GM21515 (cell line): ENCODE measurements around the gene GAREM1.

Experiments used
- ATAC-seq: cut with Tn5 transposase; IDR thresholded peaks from one replicate; pipeline ENCODE4 v1.9.1; 2021; ENCODE audit not compliant: unreplicated experiment

The GAREM1 gene

DNA sequence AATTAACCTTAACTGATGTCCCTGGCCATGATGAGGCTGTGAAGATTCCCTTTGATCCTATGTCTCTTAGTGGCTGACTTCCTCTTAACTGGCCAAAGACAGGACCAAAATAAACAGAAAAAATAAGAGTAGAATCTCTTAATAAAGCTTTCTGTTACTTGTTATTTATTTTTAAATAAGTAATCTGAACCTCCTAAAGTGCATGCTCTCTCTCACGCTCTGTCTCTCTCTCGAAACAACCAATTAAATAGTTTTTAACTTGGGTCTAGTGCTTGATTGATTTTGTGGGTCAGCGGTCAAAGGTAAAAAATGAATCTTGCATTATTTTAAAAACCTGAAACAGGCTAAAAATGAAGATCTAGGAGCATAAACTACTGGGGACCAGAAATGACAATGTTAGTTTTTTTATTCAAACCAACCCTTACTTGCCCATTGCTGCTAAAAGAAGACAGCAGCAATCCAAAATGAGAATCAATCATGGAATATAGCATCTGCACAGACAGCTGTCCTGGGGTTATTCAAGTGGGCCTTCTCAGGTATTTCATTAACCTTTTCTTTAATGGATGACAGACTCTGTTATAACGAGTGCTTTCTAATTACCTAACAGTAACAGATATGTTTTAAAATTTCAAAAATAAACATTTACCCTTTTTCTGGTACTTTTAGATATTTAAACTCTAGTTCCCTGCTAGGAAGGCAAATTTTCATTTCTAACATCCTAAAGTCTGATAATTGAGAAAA is 11.2 kb downstream of the GAREM1 start:
- ATAC-seq = no peak

GRCh38 chr18:32455361-32455760 is 15.3 kb downstream of the GAREM1 start:
- ATAC-seq = no peak

GRCh38 chr18:32454593-32454992 is 16.1 kb downstream of the GAREM1 start:
- no peak for ATAC-seq

GRCh38 chr18:32450874-32451273 is 19.8 kb downstream of the GAREM1 start:
- ATAC-seq = no peak

DNA sequence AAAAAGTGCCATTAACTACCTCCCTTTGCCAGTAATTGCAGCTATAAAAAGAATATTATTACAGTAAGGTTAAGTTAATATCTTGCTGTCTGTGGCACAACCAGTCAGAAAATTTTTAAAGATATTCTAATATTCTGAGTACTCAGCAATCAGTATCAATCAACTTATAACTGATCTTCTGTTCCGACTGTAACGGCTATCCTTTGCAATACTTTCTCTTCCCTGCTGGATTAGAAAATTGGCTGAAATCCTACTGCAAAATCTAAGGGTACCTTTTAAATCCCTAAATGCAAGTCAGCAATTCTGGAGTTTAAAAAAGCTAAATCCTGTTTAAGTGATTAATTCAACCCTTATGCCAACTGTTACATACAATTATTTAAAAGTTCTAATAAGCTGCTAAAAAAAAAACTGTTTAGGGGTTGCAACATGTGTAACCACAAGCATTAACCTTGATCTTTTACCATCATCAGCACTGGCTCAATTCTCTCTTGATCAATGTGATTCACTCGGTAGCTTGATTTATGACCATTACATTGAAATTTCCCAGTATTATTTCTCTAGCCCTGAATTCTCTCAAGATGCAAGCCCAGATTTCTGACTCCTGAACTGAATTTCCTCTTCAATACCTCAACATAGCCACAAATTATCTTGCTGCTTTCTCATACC is 20.5 kb downstream of the GAREM1 start:
- no peak for ATAC-seq

DNA sequence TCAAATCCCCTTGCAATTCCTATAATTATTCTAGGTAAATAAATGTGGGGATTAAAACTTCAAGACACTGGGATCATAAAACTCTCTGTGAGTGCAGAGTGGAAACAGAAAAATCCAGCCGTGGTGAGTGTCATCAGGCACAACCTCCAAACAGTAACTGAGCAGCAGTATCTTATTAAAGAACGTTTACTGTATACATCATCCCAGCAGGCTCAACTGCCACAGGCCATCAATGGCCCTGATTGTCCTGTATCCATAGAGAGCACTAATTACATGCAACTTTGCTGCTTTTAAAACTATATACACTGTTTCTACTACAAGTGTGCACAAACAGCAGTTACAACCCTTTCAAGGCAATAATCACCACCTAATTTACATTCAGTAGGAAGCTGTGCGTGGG is 23.9 kb downstream of the GAREM1 start:
- ATAC-seq = no peak

- ATAC-seq = no peak
Observed at GRCh38 chr18:32445846-32446245, 24.8 kb downstream of the GAREM1 start.

DNA sequence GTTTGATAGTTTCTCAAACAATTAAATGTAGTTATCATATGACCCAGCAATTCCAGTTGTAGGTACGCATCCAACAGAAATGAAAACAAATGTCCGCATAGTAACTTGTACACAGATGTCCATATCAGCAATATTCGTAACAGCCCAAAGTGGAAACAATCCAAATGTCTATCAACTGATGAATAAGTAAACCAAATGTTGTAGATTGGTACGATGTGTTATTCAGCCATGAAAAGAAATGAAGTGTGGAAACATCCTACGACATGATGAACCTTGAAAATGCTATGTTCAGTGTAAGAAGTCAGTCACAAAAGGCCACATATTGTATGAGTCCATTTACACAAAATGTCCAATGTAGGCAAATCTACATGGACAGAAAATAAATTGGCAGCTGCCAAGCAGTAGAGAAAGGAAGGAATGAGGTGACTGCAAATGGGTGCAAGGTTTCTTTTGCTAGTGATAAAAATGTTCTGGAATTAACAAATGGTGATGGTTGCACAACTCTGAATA is 26.9 kb downstream of the GAREM1 start:
- ATAC-seq = no peak

DNA sequence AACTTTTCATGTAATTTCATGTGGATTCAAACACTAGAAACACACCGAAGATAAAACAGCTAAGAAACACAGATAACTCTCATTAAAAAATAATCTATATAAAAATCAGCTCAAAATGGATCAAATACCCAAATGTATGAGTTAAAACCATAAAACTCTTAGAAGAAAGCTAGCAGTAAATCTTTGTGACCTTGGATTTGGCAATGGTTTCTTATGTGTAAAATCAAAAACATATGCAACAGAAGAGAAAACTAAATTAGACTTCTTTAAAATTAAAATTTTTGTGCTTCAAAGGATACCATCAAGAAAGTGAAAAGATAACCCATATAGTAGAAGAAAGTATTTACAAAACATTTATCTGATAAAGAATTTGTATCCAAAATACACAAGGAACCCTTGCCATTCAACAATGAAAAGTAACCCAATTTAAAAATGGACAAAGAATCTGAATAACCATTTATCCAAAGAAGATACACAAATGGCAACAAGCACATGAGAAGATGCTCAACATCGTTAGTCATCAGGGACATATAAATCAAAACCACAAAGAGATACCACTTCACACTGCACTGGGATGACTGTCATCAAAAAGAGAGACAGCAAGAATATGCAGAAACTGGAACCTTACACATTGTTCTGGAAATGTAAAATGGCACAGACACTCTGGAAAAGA is 27.5 kb downstream of the GAREM1 start:
- no peak for ATAC-seq

DNA sequence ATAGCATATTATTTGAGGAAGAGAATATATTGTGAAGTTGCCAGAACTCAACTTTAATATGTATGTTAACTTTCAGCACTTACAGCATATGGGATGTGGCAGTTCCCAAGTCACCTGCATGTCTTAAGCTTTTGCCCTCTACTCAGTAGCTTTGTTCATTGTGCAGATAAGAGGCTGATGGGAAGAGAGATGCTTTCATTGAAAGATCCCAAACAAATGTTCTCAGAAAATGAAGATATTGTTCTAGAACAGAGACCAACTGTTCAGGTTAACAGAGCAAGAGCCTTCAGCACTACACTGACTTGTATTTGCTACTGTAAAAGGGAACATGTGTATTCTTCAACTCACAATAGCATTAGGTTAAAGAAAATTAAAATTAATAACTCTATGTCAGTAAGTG is 28.1 kb downstream of the GAREM1 start:
- no peak for ATAC-seq

DNA sequence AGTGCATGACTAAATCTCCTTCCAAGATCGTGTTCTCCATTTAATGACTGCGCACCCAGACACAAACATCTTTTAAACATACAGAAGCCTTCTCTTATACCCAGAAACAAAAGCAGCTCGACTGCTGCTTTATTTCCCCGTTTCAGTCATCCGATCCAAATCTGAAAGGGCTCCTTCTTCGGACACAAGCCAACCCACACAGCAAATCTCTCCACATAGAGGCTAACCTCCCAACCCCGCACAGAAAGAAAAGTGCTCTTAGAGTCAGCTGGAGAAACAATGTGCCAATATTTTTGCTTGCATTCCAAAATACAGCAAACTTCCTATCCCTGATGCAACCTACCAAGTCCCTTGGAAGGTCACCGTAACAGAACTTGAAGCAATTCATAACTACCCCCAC is 29.1 kb downstream of the GAREM1 start:
- no peak for ATAC-seq

GRCh38 chr18:32440518-32440917 is 30.2 kb downstream of the GAREM1 start:
- no peak for ATAC-seq

GRCh38 chr18:32439802-32440201 is 30.9 kb downstream of the GAREM1 start:
- ATAC-seq = no peak

GRCh38 chr18:32439241-32439640 is 31.4 kb downstream of the GAREM1 start:
- ATAC-seq = no peak

DNA sequence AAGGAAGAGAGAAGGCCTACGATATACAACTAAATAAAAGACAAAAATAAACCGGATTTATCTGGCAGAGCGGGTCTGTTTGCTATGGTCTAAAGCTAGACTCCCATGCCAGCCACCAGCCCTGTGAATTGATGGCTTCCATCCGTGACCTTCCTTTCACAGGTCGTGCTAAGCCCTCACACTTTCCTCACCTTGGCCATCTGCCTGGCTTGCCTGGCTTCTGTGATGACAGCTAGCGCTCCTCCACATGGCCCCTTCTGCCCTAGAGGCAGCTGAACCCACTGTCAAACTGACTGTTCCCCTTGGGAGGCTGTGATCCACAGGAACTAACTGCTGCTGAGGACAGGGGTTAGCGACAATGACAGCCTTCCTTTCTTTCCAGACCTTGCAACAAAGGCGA is 32.5 kb downstream of the GAREM1 start:
- ATAC-seq = no peak

GRCh38 chr18:32437100-32437834 is 33.4 kb downstream of the GAREM1 start:
- ATAC-seq = no peak

GRCh38 chr18:32435631-32436500 is 34.8 kb downstream of the GAREM1 start:
- ATAC-seq = no peak

DNA sequence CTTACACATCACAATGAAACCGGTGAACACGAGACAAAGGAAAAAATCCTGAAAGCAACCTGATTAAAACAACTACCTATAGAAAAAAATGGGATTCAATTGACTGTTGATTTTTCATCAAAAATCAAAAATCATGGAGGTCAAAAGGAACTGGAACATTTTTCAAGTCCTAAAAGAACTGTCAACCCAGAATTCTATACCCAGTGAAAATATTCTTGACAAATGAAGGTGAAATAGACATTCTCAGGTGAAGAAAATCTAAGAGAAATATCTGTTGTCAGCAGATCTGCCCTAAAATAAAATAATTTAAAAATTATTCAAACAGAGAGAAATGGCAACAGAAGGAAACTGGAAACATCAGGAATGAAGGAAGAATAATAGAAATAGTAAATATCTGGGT is 38.9 kb downstream of the GAREM1 start:
- ATAC-seq = no peak

- ATAC-seq = no peak
Observed at GRCh38 chr18:32429402-32429801, 41.3 kb downstream of the GAREM1 start.
